Measurements from ENCODE around the gene BRMS1L.

DNA sequence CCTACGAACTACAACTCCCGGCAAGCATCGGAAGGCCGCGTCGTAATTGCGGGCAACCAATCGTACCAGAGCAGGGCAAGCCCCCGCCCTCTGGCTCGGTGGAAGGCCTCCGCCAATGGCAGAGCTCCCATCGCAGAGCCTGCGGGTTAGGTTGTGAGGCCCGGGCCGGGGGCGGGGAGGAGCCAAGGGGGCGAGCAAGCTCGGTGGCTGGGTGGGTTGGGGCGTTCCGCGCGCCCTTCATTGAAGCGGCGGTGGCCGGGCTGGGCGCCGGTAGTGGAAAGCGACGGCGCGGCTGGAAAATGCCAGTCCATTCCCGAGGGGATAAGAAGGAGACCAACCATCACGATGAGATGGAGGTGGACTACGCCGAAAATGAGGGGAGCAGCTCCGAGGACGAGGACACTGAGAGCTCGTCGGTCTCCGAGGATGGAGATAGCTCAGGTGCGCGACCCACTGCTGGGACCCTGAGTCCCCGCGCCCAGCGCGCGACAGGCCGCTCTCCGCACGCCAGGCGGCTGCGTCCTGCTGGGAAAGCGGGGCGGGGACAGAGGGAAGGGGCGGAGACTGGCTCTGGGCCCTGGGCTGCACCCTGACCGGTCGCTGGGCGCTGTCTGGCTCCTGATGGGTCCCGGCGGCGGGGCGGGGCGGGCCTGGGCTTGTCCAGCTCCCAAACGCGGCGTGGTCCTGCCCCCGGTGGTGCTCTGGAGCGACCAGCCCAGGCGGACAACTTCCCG is at the start of gene BRMS1L:
- TF ChIP-seq, protein P1, sequence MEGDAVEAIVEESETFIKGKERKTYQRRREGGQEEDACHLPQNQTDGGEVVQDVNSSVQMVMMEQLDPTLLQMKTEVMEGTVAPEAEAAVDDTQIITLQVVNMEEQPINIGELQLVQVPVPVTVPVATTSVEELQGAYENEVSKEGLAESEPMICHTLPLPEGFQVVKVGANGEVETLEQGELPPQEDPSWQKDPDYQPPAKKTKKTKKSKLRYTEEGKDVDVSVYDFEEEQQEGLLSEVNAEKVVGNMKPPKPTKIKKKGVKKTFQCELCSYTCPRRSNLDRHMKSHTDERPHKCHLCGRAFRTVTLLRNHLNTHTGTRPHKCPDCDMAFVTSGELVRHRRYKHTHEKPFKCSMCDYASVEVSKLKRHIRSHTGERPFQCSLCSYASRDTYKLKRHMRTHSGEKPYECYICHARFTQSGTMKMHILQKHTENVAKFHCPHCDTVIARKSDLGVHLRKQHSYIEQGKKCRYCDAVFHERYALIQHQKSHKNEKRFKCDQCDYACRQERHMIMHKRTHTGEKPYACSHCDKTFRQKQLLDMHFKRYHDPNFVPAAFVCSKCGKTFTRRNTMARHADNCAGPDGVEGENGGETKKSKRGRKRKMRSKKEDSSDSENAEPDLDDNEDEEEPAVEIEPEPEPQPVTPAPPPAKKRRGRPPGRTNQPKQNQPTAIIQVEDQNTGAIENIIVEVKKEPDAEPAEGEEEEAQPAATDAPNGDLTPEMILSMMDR (conservative IDR thresholded peaks at IDR 0.05) = no peak
- TF ChIP-seq EZH2 (IDR thresholded peaks at IDR 0.05; ENCODE audit: low read depth) = no peak

Measured in PC-9 (cell line).